ENCODE measurements around the gene C1QA. TPM values are rescaled to one million over a fixed set of nuclear protein-coding genes. Genes with fewer than 3 reads are reported as not detected.

The C1QA gene
- total and polyA plus RNA-seq, 10 of the 15 experiments (the other 5 are each of a cell fraction or from before 2014, with no cell fraction given) = 0.59 TPM; not detected in 9

DNA sequence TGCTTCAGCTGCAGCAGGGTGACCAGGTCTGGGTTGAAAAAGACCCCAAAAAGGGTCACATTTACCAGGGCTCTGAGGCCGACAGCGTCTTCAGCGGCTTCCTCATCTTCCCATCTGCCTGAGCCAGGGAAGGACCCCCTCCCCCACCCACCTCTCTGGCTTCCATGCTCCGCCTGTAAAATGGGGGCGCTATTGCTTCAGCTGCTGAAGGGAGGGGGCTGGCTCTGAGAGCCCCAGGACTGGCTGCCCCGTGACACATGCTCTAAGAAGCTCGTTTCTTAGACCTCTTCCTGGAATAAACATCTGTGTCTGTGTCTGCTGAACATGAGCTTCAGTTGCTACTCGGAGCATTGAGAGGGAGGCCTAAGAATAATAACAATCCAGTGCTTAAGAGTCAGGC lies 2.9 kb downstream of the C1QA start:
- Histone ChIP-seq H4K20me1 (ENCODE audit: control insufficient read depth, insufficient read depth) (no peaks in the 10 kb centered on the region), H3K4me1 (ENCODE audit: control insufficient read depth, insufficient read depth, low read length) (no peaks in the 10 kb centered on the region), H3K27me3 (replicated peaks in 1 of 2; ENCODE audit: control insufficient read depth in 2 of 2, insufficient read depth in 2 of 2, low read length in 1 of 2) (no peaks in the 10 kb centered on the region; a peak in 1 of 4 replicates), H3K79me2 (ENCODE audit: control insufficient read depth, insufficient read depth, low read length) (no peaks in the 10 kb centered on the region), H3K9ac (ENCODE audit: control insufficient read depth, insufficient read depth, low read length) (no peak overlapping the region), H2AFZ (ENCODE audit: control insufficient read depth, low read depth, low read length) (no peak overlapping the region), H3K27ac (ENCODE audit: control insufficient read depth, insufficient read depth) (no peak overlapping the region), H3K36me3 (ENCODE audit: control insufficient read depth in 2 of 2, insufficient read depth in 2 of 2, low read length in 1 of 2) (no peaks in the 10 kb centered on the region), H3K4me2 (ENCODE audit: control insufficient read depth, insufficient read depth) (no peak overlapping the region), H3K9me3 (replicated peaks; ENCODE audit: control insufficient read depth, insufficient read depth, low read length) (no peaks in the 10 kb centered on the region; the same call in 2 of the 3 replicates), H3K4me3 (no peak overlapping the region)
- BruUV-seq (replicated peaks) = no TSS peak
- ChIA-PET POLR2A (no interaction called here), SMC1A (ENCODE audit: uncharacterized antibody, unreplicated experiment) (interaction anchor here (1.6 to 4.4 kb wide), 2 partner anchors 218 to 223 kb away, joined by 5 to 14 read pairs; no protein-coding TSS in a partner anchor), RAD21 (ENCODE audit: unreplicated experiment) (interaction anchor here (1.0 kb wide), 1 partner anchor 219 kb away, joined by 4 read pairs; no protein-coding TSS in a partner anchor), CTCF (interaction anchor here (0.7 to 5.5 kb wide), 2 partner anchors 220 to 366 kb away, joined by 3 to 77 read pairs; no protein-coding TSS in a partner anchor)
- 45% methylated on average over 8 of the region's 8 CpGs for WGBS (ENCODE audit: insufficient coverage, insufficient replicate concordance, low lambda C conversion rate, missing lambda C conversion rate)
- intact Hi-C loops (cut with micrococcal nuclease; ENCODE audit: unreplicated experiment) (no loop called here), in situ Hi-C loops (cut with MboI) (no loop called here)
- ATAC-seq = no peak
- DNase-seq (ENCODE audit: low read depth, low spot score) = no peak
- FAIRE-seq = no peak
- no peak for TF ChIP-seq BCLAF1 (IDR thresholded peaks at IDR 0.05)
- TF ChIP-seq, protein P1, sequence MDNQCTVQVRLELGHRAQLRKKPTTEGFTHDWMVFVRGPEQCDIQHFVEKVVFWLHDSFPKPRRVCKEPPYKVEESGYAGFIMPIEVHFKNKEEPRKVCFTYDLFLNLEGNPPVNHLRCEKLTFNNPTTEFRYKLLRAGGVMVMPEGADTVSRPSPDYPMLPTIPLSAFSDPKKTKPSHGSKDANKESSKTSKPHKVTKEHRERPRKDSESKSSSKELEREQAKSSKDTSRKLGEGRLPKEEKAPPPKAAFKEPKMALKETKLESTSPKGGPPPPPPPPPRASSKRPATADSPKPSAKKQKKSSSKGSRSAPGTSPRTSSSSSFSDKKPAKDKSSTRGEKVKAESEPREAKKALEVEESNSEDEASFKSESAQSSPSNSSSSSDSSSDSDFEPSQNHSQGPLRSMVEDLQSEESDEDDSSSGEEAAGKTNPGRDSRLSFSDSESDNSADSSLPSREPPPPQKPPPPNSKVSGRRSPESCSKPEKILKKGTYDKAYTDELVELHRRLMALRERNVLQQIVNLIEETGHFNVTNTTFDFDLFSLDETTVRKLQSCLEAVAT (IDR thresholded peaks at IDR 0.05) = no peak
- no peak for TF ChIP-seq FOXK2 (IDR thresholded peaks at IDR 0.05)
- TF ChIP-seq NR2C2 (IDR thresholded peaks at IDR 0.05; ENCODE audit: borderline replicate concordance, control insufficient read depth, insufficient read length, low read depth) = no peak
- TF ChIP-seq ZZZ3 (IDR thresholded peaks at IDR 0.05; ENCODE audit: control insufficient read depth, insufficient read length, low read depth) = no peak
- no peak for TF ChIP-seq SUPT20H (IDR thresholded peaks at IDR 0.05; ENCODE audit: borderline replicate concordance, control insufficient read depth, low read depth, low read length)
- no peak for TF ChIP-seq TCF7 (IDR thresholded peaks at IDR 0.05; ENCODE audit: borderline replicate concordance)
- no peak for TF ChIP-seq ATF7 (IDR thresholded peaks at IDR 0.05; ENCODE audit: low read depth)
- TF ChIP-seq GATAD2B (conservative IDR thresholded peaks at IDR 0.05; ENCODE audit: low read depth) = no peak
- TF ChIP-seq ZNF207 (IDR thresholded peaks at IDR 0.05; ENCODE audit: borderline replicate concordance) = no peak
- no peak for TF ChIP-seq MXI1 (IDR thresholded peaks at IDR 0.05; ENCODE audit: low read depth, low read length)
- no peak for TF ChIP-seq ZSCAN29 (IDR thresholded peaks at IDR 0.05)
- no peak for TF ChIP-seq JUND (IDR thresholded peaks at IDR 0.05; ENCODE audit: low read depth, low read length)
- TF ChIP-seq, protein P2, sequence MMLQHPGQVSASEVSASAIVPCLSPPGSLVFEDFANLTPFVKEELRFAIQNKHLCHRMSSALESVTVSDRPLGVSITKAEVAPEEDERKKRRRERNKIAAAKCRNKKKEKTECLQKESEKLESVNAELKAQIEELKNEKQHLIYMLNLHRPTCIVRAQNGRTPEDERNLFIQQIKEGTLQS (IDR thresholded peaks at IDR 0.05; ENCODE audit: borderline replicate concordance, extremely low read depth, low read depth, low read length) = no peak
- TF ChIP-seq REST (IDR thresholded peaks at IDR 0.05; ENCODE audit: low read depth, low read length) = no peak
- TF ChIP-seq IRF4 (IDR thresholded peaks at IDR 0.05; ENCODE audit: low read depth, low read length) = no peak
- TF ChIP-seq SMAD5 (IDR thresholded peaks at IDR 0.05; ENCODE audit: low read depth) = no peak
- TF ChIP-seq SIN3A (IDR thresholded peaks at IDR 0.05; ENCODE audit: low read depth, low read length) = no peak
